ENCODE results near the gene PDZRN4. TPM values are rescaled to one million over a fixed set of nuclear protein-coding genes. Genes with fewer than 3 reads are reported as not detected.

PDZRN4 gene
- polyA plus RNA-seq, 2 of the 4 experiments (the other 2 are of a cell fraction): 0.03 TPM

GRCh38 chr12:41564816-41565215, 376.7 kb downstream of the PDZRN4 start:
- H3K4me1 ChIP-seq: no peaks in the 10 kb centered on the region
- no peak overlapping the region for H3K4me3 ChIP-seq
- 46% methylated on average over 1 of the region's 1 CpG for WGBS (ENCODE audit: missing lambda C conversion rate)
- no peak for ATAC-seq
- no peak for FAIRE-seq
- no peak for DNase-seq (ENCODE audit: low read depth in 1 of 2, low spot score in 1 of 2)
- ChIA-PET POLR2A (no interaction called here), CTCF (interaction anchor here (0.5 kb wide), 1 partner anchor 302 kb away, joined by 3 read pairs; no protein-coding TSS in a partner anchor)
- H3K9me3 ChIP-seq: no peaks in the 10 kb centered on the region
- no peak overlapping the region for H3K4me2 ChIP-seq
- TF ChIP-seq E2F6 (IDR thresholded peaks at IDR 0.05; ENCODE audit: borderline replicate concordance, low read depth) (no peak), CHD4 (IDR thresholded peaks at IDR 0.05; ENCODE audit: borderline replicate concordance) (no peak), MAX (IDR thresholded peaks at IDR 0.05) (no peak), KDM1A (IDR thresholded peaks at IDR 0.05; ENCODE audit: low read depth) (no peak), ESRRA (IDR thresholded peaks at IDR 0.05; ENCODE audit: borderline replicate concordance, low read length) (no peak), CTCF (IDR thresholded peaks at IDR 0.05) (no peak), POLR2AphosphoS2 (conservative IDR thresholded peaks at IDR 0.05; ENCODE audit: low read length) (no peak), FOXS1 (CRISPR knock-in tag; IDR thresholded peaks at IDR 0.05) (no peak), GATA3 (IDR thresholded peaks at IDR 0.05; ENCODE audit: borderline replicate concordance) (no peak), ATOH8 (CRISPR knock-in tag; IDR thresholded peaks at IDR 0.05; ENCODE audit: low read depth) (no peak), NR3C1 (IDR thresholded peaks at IDR 0.05) (no peak), PBX3 (IDR thresholded peaks at IDR 0.05) (no peak), HMGXB4 (CRISPR knock-in tag; IDR thresholded peaks at IDR 0.05; ENCODE audit: borderline replicate concordance) (no peak), MYC (IDR thresholded peaks at IDR 0.05; ENCODE audit: borderline replicate concordance, low read length) (no peak), RCOR1 (IDR thresholded peaks at IDR 0.05; ENCODE audit: low read depth, low read length) (no peak), BHLHE40 (IDR thresholded peaks at IDR 0.05; ENCODE audit: low read depth, low read length) (no peak), HOXB5 (CRISPR knock-in tag; IDR thresholded peaks at IDR 0.05) (no peak), NPAS2 (CRISPR knock-in tag; IDR thresholded peaks at IDR 0.05; ENCODE audit: borderline replicate concordance) (no peak), RAD21 (conservative IDR thresholded peaks at IDR 0.05 in 1 of 2, IDR thresholded peaks at IDR 0.05 in 1 of 2) (no peak)
- H3K27ac ChIP-seq: no peak overlapping the region

GRCh38 chr12:41566703-41567102, 378.6 kb downstream of the PDZRN4 start:
- FAIRE-seq: no peak
- DNase-seq (ENCODE audit: low read depth in 1 of 2, low spot score in 1 of 2): no peak
- Histone ChIP-seq H3K4me1 (no peaks in the 10 kb centered on the region), H3K9me3 (no peaks in the 10 kb centered on the region), H3K4me2 (no peak overlapping the region), H3K27ac (no peak overlapping the region), H3K4me3 (no peak overlapping the region)
- ChIA-PET POLR2A (no interaction called here), CTCF (no interaction called here)
- TF ChIP-seq REST (IDR thresholded peaks at IDR 0.05): no peak
- no peak for TF ChIP-seq EHMT2 (IDR thresholded peaks at IDR 0.05; ENCODE audit: low read depth)
- ATAC-seq: no peak
- WGBS (ENCODE audit: missing lambda C conversion rate): 7% methylated on average over 2 of the region's 2 CpGs
